Esophagus (tissue), 2 donors: ENCODE measurements around the gene PDXDC1. TPM values are rescaled to one million over a fixed set of nuclear protein-coding genes. Genes with fewer than 3 reads are reported as not detected.
"Not testable (repeated sequence)": the region's sequence is repeated elsewhere in the genome, so short reads cannot be mapped to it uniquely, and the experiment has no call there.

Experiments used
- H3K27ac ChIP-seq, 2 donors: one replicate each; pipeline ENCODE4 v1.5.1; 2013; ENCODE audit warnings: low read depth in 2 of 2, mild to moderate bottlenecking in 2 of 2, inconsistent platforms in 1 of 2, low read length in 1 of 2, moderate library complexity in 1 of 2
- H3K27me3 ChIP-seq, 2 donors: one replicate each; pipeline ENCODE4 v1.6.1; 2013; ENCODE audit warnings: low read length in 2 of 2, control low read depth in 1 of 2, mild to moderate bottlenecking in 1 of 2; ENCODE audit not compliant: insufficient read depth in 2 of 2, control insufficient read depth in 1 of 2
- H3K36me3 ChIP-seq, 2 donors: one replicate each; pipeline ENCODE4 v1.6.1; 2013; ENCODE audit warnings: low read length in 1 of 2; ENCODE audit not compliant: control insufficient read depth in 2 of 2, insufficient read depth in 2 of 2
- H3K4me1 ChIP-seq, 2 donors: one replicate each; pipeline ENCODE4 v1.6.1; 2013; ENCODE audit warnings: low read length in 1 of 2; ENCODE audit not compliant: control insufficient read depth in 2 of 2, insufficient read depth in 2 of 2
- H3K4me3 ChIP-seq, 2 donors: one replicate each; pipeline ENCODE4 v1.5.1; 2013; ENCODE audit warnings: low read length in 2 of 2, mild to moderate bottlenecking in 2 of 2, low read depth in 1 of 2, moderate library complexity in 1 of 2
- H3K9me3 ChIP-seq, 2 donors: one replicate each; pipeline ENCODE4 v1.6.1; 2013; ENCODE audit warnings: mild to moderate bottlenecking in 2 of 2, low read depth in 1 of 2, low read length in 1 of 2, moderate library complexity in 1 of 2; ENCODE audit not compliant: control insufficient read depth in 2 of 2, insufficient read depth in 1 of 2
- WGBS, 2 donors: extraction: QIAGEN DNeasy Blood & Tissue Kit; methylation state at CpG; one replicate each; pipeline ENCODE4 v1.1.7; 2013; 5-methylcytosine and 5-hydroxymethylcytosine counted together
- polyA plus RNA-seq, 2 donors: library from polyadenylated mRNA; stranded (reverse); fragments of 200-250 nt; gene quantifications; one replicate each; pipeline ENCODE4 v1.2.3, GENCODE V29; 2013
- donor health status: healthy with polysubstance abuse.
- donor health status: Bipolar disorder and iron deficiency.

The PDXDC1 gene
- polyA plus RNA-seq, 2 donors = 32.4 to 35.3 TPM

DNA sequence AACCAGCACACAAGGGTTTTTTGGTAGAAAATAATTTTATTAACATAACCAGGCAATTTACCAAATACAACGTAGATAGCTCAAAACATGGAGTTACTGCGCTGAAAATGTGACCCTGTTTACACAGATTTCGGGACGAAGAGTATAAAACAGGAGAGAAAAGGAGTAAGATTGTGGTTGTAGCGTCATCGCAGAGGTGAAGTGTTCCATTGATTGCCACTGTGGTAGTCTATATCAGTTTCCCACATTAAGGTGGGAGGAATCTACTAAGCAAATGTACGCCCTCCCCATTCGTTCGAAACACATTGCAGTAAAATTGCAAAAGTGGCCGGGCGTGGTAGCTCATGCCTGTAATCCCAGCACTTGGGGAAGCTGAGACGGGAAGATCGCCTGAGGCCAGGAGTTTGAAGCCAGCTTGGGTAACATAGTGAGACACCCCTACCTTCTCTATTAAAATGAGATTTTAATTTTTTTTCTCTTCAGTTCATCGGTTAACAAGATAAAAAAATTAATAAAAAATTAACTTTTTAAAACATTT is 972 bp upstream of the PDXDC1 start:
- H3K4me1 ChIP-seq, H3K27me3 ChIP-seq, H3K9me3 ChIP-seq, H3K27ac ChIP-seq, H3K36me3 ChIP-seq: not testable (repeated sequence)
- H3K4me3 ChIP-seq = peak overlapping the region in 1 of 2 donors; percentile 90
- WGBS, 2 donors = 46 to 50% methylated on average over 12 to 14 of the region's 14 CpGs

DNA sequence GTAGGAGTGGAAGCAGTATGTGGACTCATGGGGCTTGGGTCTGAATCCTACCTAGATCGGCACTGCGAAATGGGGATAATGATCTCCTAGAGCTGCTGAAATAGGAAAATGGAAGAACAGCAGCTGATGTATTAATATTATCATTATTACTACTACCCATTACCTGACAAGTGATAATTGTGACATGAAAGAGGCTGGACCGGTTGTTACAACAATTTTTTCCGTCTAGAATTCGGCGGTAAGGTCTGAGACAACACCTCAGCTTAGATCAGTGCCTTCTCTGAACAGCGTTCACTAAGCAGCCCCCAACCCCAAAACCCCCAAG is 533 bp upstream of the PDXDC1 start:
- not testable (repeated sequence) for H3K36me3 ChIP-seq, H3K4me1 ChIP-seq, H3K27me3 ChIP-seq, H3K9me3 ChIP-seq
- Histone ChIP-seq H3K27ac (peak overlapping the region; percentile 94 to 98), H3K4me3 (peak overlapping the region; percentile 90 to 100)
- 2% methylated on average over 7 of the region's 7 CpGs for WGBS, 2 donors

DNA sequence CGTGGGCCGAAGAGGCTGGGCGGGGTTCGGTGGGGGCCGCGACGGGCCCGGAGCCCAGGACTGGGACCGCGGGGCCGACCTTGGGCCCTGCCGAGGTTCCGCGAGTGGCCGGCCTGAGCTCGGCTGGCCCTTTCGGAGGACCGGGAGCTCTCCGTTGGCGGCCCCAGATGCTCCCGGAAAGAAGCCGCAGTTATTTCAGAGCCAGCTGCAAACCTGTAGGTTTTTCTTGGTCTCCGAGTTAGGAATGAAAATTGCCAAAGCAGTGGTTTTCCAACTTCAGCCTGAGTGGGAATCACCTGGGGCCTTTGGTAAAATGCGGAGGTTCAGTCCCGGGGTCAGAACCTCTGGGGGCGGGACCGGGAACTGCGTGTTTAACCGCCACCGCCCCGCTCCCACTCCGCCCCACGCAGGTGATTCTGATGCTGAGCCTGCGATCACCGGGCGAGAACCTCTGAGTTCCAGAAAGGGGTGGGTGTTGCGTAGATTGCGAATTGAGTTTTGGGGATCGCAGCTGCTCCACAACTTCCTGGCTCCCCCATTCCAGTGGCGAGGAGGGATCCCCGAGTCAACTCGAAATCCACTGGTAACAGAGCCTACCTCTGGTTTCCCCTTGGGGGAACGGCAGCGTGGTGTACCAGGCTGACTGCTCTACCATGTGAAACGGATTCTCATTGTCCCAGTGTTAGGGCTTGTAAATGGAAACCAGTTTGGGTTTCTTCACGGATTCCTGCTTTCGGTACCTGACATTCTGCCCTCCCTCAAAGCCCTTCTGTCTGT is 780 bp downstream of the PDXDC1 start:
- 3% methylated on average over 37 to 47 of the region's 47 CpGs for WGBS, 2 donors

DNA sequence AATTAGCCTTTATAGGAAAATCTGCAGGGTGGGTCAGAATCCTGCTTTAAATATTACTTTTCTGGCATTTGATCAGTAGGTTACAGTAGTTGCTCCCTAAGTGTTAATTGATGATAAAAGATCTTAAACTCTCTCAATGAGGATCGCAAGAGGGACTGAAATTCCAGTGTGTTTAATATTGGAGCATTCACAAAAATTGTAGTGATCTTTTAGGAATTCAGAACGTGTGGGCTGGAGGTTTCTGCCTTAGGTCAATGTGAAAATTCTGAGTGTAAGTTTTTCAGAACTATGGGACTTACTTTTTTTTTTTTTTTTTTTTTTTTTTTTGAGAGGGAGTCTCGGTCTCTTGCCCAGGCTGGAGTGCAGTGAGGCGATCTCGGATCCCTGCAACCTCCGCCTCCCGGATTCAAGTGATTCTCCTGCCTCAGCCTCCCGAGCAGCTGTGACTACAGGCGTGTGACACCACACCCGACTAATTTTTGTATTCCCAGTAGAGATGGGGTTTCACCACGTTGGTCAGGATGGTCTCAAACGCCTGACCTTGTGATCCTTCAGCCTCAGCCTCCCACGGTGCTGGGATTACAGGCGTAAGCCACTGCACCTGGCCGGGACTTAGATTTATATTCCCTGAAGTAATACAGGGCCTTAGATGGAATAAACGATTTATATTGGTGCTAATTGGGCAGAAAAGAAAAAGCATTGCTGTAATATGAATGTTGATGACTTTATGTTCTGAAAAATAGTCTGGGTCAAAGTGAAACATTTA is 2.3 kb downstream of the PDXDC1 start:
- not testable (repeated sequence) for H3K4me3 ChIP-seq, H3K27ac ChIP-seq, H3K27me3 ChIP-seq, H3K9me3 ChIP-seq, H3K4me1 ChIP-seq, H3K36me3 ChIP-seq
- 64 to 78% methylated on average over 13 to 14 of the region's 16 CpGs for WGBS, 2 donors

More for the DNA sequence above, 780 bp downstream of the PDXDC1 start:
- not testable (repeated sequence) for H3K9me3 ChIP-seq, H3K27me3 ChIP-seq, H3K4me1 ChIP-seq, H3K36me3 ChIP-seq
- H3K4me3 ChIP-seq = peak overlapping the region; percentile 90 to 100
- H3K27ac ChIP-seq = peak overlapping the region; percentile 94 to 98

DNA sequence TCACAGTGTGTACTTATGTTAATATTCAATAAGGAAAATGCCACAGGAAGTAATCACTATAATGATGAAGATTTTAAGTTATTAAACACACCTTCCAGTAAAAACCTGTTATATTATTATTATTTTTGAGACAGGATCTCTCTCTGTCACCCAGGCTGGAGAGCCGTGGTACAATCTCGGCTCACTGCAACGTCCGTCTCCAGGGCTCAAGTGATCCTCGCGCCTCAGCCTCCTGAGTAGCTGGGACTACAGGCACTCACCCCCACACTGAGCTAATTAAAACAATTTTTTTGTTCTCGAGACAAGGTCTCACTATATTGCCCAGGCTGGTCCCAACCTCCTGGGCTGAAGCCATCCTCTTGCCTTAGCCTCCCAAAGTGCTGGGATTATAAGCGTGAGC is 3.5 kb downstream of the PDXDC1 start:
- not testable (repeated sequence) for H3K4me1 ChIP-seq, H3K27ac ChIP-seq, H3K9me3 ChIP-seq, H3K27me3 ChIP-seq, H3K36me3 ChIP-seq, H3K4me3 ChIP-seq
- WGBS, 2 donors = 89 to 94% methylated on average over 8 of the region's 8 CpGs

DNA sequence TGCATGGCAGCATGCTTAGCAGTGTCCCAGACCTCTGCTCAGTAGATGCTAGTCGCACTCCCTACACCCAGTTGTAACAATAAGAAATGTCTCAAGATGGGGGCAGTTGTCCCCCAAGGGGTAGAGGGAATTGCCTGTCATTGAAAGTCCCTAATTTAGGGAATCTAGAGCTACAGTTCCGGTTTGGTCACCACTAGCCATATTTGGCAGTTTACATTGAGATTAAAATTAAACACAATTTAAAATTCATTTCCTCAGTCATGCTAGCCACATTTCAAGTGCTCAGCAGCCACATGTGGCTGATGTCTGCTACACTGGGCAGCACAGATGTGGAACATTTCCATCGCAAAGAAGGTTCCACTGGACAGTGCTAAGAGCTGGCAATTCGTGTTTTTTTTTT is 4.1 kb downstream of the PDXDC1 start:
- H3K27me3 ChIP-seq, H3K27ac ChIP-seq, H3K9me3 ChIP-seq, H3K36me3 ChIP-seq, H3K4me1 ChIP-seq, H3K4me3 ChIP-seq: not testable (repeated sequence)
- WGBS, 2 donors = 74 to 79% methylated on average over 4 of the region's 4 CpGs

DNA sequence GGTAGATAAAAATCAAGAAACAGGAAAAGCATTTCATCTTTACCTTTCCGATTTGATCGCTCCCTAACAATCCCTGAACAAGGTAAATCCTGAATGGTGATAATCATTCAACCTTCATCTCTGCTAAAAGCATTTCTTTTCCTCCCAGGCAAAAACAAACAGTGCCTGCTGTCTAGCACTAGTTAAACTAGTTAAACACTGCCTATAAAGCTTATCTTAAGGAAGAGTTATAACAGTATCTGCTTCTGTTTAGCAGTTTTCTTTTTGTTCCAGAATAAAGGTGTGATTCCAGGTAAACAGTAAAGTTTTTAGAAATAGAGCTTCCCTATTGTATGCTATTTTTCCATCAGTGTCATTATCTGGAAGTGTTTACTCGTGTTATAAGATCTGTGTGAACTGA is 6.4 kb downstream of the PDXDC1 start:
- not testable (repeated sequence) for H3K4me1 ChIP-seq, H3K4me3 ChIP-seq, H3K27ac ChIP-seq

DNA sequence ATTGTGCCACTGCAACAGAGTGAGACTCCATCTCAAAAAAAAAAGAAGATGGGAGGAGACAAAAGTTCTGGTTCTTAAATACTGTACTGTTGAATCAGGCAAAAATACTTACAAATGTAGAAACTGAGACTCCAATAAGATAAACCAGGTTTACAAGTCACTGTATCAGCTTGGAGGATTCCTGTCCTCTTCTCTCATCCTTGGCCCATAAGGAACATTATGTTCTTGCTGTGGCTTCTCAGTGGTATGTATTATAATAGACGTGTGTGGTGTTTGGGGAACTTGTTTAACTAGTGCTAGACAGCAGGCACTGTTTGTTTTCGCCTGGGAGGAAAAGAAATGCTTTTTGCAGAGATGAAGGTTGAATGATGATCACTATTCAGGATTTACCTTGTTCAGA is 7.7 kb downstream of the PDXDC1 start:
- H3K4me1 ChIP-seq, H3K27me3 ChIP-seq, H3K27ac ChIP-seq, H3K9me3 ChIP-seq, H3K4me3 ChIP-seq, H3K36me3 ChIP-seq: not testable (repeated sequence)
- 22 to 45% methylated on average over 1 of the region's 2 CpGs for WGBS, 2 donors

More for the DNA sequence above, 6.4 kb downstream of the PDXDC1 start:
- WGBS, 2 donors = 64 to 79% methylated on average over 3 of the region's 3 CpGs
- H3K9me3 ChIP-seq, H3K36me3 ChIP-seq, H3K27me3 ChIP-seq: not testable (repeated sequence)

DNA sequence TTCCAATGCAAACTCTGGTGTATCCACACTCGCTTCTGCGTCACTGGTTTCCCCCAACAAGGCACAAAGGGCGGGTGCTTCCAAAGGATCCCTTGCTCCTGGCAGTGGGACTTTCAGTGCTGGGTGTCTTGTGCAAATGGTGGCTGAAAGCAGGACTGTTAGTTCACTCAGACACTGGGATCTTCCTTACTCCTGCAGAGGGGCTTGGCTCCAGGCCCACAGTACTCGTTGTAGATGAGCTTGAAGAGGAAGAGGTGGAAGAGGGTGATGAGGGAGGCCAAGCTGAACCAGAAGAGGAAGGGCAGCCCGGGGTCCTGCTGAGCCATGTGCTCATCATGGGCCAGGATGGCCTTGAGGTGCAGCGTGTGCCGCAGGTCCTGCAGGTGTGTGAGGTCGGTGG is 13.3 kb downstream of the PDXDC1 start:
- not testable (repeated sequence) for H3K9me3 ChIP-seq
- H3K36me3 ChIP-seq = peaks cover 7 to 14% of the 10 kb centered on the region in 2 donors
- WGBS, 2 donors = 75 to 82% methylated on average over 7 to 8 of the region's 8 CpGs

More for the DNA sequence above, 13.3 kb downstream of the PDXDC1 start:
- H3K4me3 ChIP-seq, H3K4me1 ChIP-seq, H3K27me3 ChIP-seq, H3K27ac ChIP-seq: not testable (repeated sequence)
